WTC11 (cell line): ENCODE results near the gene GPR162. TPM values are rescaled to one million over a fixed set of nuclear protein-coding genes. Genes with fewer than 3 reads are reported as not detected.
A peak's percentile ranks its signal among the peaks of the same experiment; 100 is the strongest.

Experiments used
- E2F4 ChIP-seq: sonication (generic); formaldehyde crosslinking; IDR thresholded peaks from 2 replicates; pipeline ENCODE4 v1.8.1; 2022; ENCODE audit warnings: low read depth, mild to moderate bottlenecking, moderate library complexity, missing genetic modification reagents, borderline replicate concordance
- ERG ChIP-seq: fragments of 250-450 bp; sonication (Bioruptor Pico); IDR thresholded peaks from 2 replicates; pipeline ENCODE4 v1.8.0; 2021; ENCODE audit warnings: mild to moderate bottlenecking
- FOXP1 ChIP-seq: sonication (generic); formaldehyde crosslinking; IDR thresholded peaks from 2 replicates; pipeline ENCODE4 v1.8.0; 2022; ENCODE audit warnings: missing genetic modification reagents, mild to moderate bottlenecking, moderate library complexity, borderline replicate concordance
- GABPB1 ChIP-seq: sonication (generic); formaldehyde crosslinking; IDR thresholded peaks from 2 replicates; pipeline ENCODE4 v1.8.1; 2023; ENCODE audit warnings: mild to moderate bottlenecking, missing genetic modification reagents
- GTF2I ChIP-seq: fragments of 250-450 bp; sonication (Bioruptor Pico); conservative IDR thresholded peaks from 2 replicates; pipeline ENCODE4 v1.4.0; 2021; ENCODE audit warnings: mild to moderate bottlenecking
- KAT7 ChIP-seq: sonication (generic); formaldehyde crosslinking; IDR thresholded peaks from 2 replicates; pipeline ENCODE4 v1.8.1; 2023; ENCODE audit warnings: missing genetic modification reagents, mild to moderate bottlenecking, borderline replicate concordance
- MYBL2 ChIP-seq: sonication (generic); formaldehyde crosslinking; IDR thresholded peaks from 2 replicates; pipeline ENCODE4 v1.8.1; 2023; ENCODE audit warnings: mild to moderate bottlenecking, moderate library complexity, missing genetic modification reagents
- NFE2L1 ChIP-seq: sonication (generic); formaldehyde crosslinking; IDR thresholded peaks from 2 replicates; pipeline ENCODE4 v1.8.1; 2023; ENCODE audit warnings: missing genetic modification reagents
- PREB ChIP-seq: sonication (generic); formaldehyde crosslinking; IDR thresholded peaks from 2 replicates; pipeline ENCODE4 v1.8.1; 2022; ENCODE audit warnings: mild to moderate bottlenecking, missing genetic modification reagents, moderate library complexity, borderline replicate concordance
- SP1 ChIP-seq: sonication (generic); formaldehyde crosslinking; conservative IDR thresholded peaks from 2 replicates; pipeline ENCODE4 v1.8.1; 2022; ENCODE audit warnings: missing genetic modification reagents
- STAT6 ChIP-seq: sonication (generic); formaldehyde crosslinking; conservative IDR thresholded peaks from 2 replicates; pipeline ENCODE4 v1.8.1; 2023; ENCODE audit warnings: mild to moderate bottlenecking, low read depth, missing genetic modification reagents, moderate library complexity
- TCF7 ChIP-seq: sonication (generic); formaldehyde crosslinking; IDR thresholded peaks from 2 replicates; pipeline ENCODE4 v1.8.0; 2022; ENCODE audit warnings: mild to moderate bottlenecking, low read depth, missing genetic modification reagents, moderate library complexity
- USF2 ChIP-seq: sonication (generic); formaldehyde crosslinking; IDR thresholded peaks from 2 replicates; pipeline ENCODE4 v1.8.1; 2023; ENCODE audit warnings: mild to moderate bottlenecking, missing genetic modification reagents, moderate library complexity
- ZNF232 ChIP-seq: sonication (generic); formaldehyde crosslinking; IDR thresholded peaks from 2 replicates; pipeline ENCODE4 v1.8.0; 2022; ENCODE audit warnings: mild to moderate bottlenecking, missing genetic modification reagents
- ZNF281 ChIP-seq: sonication (generic); formaldehyde crosslinking; IDR thresholded peaks from 2 replicates; pipeline ENCODE4 v1.8.0; 2023; ENCODE audit warnings: mild to moderate bottlenecking, missing genetic modification reagents
- ZNF416 ChIP-seq: fragments of 250-450 bp; sonication (Bioruptor Pico); IDR thresholded peaks from 2 replicates; pipeline ENCODE4 v1.9.0; 2021; ENCODE audit warnings: mild to moderate bottlenecking, inconsistent platforms
- total RNA-seq: library from RNA; stranded (reverse); gene quantifications from 3 replicates; pipeline ENCODE4 v1.2.3, GENCODE V29; 2021
- TF ChIP-seq, protein P1 (sequence below): sonication (generic); formaldehyde crosslinking; IDR thresholded peaks from 2 replicates; pipeline ENCODE4 v1.8.1; 2023; ENCODE audit warnings: mild to moderate bottlenecking, missing genetic modification reagents
- TF ChIP-seq, protein P2 (sequence below): sonication (generic); formaldehyde crosslinking; IDR thresholded peaks from 2 replicates; pipeline ENCODE4 v1.8.1; 2023; ENCODE audit warnings: mild to moderate bottlenecking, moderate library complexity, missing genetic modification reagents
- TF ChIP-seq, protein P3 (sequence below): sonication (generic); formaldehyde crosslinking; IDR thresholded peaks from 2 replicates; pipeline ENCODE4 v1.8.0; 2022; ENCODE audit warnings: mild to moderate bottlenecking, missing genetic modification reagents

The GPR162 gene
- total RNA-seq, 1 experiment from 2014 or later, result 7.3 TPM

DNA sequence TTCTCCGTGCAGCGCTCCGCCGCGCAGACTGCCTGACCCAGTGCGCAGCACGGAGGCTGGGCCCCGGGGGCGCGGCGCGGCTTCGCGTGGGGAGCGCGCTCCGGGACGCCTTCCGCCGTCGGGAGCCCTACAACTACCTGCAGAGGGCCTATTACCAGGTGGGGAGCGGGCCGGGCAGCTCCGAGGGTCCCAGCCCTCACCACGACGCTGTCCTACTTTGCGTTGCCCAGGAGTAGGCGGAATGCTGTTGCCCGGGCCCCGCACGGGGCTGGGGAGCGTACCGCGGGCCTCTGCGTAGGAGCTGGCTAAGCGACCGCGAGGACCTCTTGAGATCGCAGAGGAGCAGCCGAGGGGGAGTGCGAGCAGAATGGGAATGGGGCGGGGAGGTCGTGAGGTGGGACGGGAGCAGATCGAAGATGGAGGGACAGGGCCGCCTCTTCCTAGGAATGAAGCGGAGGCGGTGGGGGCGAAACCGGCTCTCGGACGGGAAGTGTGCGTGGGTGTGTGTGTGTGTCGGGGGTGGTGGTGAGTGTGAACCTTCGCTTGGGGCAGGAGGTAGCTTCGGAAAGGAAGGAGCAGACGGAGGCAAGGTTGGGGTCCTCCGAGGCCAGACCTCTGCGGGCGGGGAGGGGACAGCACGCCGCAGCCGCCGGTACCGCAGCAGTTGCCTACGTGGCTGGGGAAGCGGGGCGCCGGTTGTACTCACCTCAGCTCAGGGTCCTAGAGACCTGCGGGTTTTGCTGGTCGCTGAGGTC, 7.3 kb downstream of the GPR162 start (continued):
- no peak for TF ChIP-seq USF2
- TF ChIP-seq KAT7 (CRISPR knock-in tag), result no peak
- TF ChIP-seq E2F4 (CRISPR knock-in tag), result peak; percentile 61; the same call in 1 of the 2 replicates
- TF ChIP-seq, protein P1, sequence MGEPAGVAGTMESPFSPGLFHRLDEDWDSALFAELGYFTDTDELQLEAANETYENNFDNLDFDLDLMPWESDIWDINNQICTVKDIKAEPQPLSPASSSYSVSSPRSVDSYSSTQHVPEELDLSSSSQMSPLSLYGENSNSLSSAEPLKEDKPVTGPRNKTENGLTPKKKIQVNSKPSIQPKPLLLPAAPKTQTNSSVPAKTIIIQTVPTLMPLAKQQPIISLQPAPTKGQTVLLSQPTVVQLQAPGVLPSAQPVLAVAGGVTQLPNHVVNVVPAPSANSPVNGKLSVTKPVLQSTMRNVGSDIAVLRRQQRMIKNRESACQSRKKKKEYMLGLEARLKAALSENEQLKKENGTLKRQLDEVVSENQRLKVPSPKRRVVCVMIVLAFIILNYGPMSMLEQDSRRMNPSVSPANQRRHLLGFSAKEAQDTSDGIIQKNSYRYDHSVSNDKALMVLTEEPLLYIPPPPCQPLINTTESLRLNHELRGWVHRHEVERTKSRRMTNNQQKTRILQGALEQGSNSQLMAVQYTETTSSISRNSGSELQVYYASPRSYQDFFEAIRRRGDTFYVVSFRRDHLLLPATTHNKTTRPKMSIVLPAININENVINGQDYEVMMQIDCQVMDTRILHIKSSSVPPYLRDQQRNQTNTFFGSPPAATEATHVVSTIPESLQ (CRISPR knock-in tag), result no peak
- no peak for TF ChIP-seq STAT6 (CRISPR knock-in tag)
- no peak for TF ChIP-seq GTF2I (CRISPR knock-in tag)
- TF ChIP-seq MYBL2, result peak; percentile 15; the same call in 1 of the 2 replicates
- TF ChIP-seq FOXP1, result peak; percentile 7; the same call in 1 of the 2 replicates
- TF ChIP-seq, protein P2, sequence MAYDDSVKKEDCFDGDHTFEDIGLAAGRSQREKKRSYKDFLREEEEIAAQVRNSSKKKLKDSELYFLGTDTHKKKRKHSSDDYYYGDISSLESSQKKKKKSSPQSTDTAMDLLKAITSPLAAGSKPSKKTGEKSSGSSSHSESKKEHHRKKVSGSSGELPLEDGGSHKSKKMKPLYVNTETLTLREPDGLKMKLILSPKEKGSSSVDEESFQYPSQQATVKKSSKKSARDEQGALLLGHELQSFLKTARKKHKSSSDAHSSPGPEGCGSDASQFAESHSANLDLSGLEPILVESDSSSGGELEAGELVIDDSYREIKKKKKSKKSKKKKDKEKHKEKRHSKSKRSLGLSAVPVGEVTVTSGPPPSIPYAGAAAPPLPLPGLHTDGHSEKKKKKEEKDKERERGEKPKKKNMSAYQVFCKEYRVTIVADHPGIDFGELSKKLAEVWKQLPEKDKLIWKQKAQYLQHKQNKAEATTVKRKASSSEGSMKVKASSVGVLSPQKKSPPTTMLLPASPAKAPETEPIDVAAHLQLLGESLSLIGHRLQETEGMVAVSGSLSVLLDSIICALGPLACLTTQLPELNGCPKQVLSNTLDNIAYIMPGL (CRISPR knock-in tag), result peak; percentile 79
- no peak; the same call in 1 of the 2 replicates for TF ChIP-seq ZNF232 (CRISPR knock-in tag)
- TF ChIP-seq ZNF416 (CRISPR knock-in tag), result no peak
- TF ChIP-seq NFE2L1 (CRISPR knock-in tag), result peak; percentile 84
- TF ChIP-seq, protein P3, sequence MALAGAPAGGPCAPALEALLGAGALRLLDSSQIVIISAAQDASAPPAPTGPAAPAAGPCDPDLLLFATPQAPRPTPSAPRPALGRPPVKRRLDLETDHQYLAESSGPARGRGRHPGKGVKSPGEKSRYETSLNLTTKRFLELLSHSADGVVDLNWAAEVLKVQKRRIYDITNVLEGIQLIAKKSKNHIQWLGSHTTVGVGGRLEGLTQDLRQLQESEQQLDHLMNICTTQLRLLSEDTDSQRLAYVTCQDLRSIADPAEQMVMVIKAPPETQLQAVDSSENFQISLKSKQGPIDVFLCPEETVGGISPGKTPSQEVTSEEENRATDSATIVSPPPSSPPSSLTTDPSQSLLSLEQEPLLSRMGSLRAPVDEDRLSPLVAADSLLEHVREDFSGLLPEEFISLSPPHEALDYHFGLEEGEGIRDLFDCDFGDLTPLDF, result no peak
- no peak for TF ChIP-seq TCF7 (CRISPR knock-in tag)
- TF ChIP-seq PREB (CRISPR knock-in tag), result no peak
- peak; percentile 60; the same call in 1 of the 2 replicates for TF ChIP-seq SP1 (CRISPR knock-in tag)
- no peak for TF ChIP-seq ERG
- TF ChIP-seq GABPB1 (CRISPR knock-in tag), result 0 out of 2 replicates have a peak, but pooled peaks have one; percentile 18
- no peak for TF ChIP-seq ZNF281 (CRISPR knock-in tag)
